IMR-90 (cell line): ENCODE data around the gene LAP3.

Source experiments
- CEBPB ChIP-seq: IDR thresholded peaks from 2 replicates; pipeline ENCODE4 v1.6.1; 2012; ENCODE audit warnings: low read depth, low read length, improper control_type of control experiment
- ELK1 ChIP-seq: fragments of 150-350 bp; IDR thresholded peaks from 2 replicates; pipeline ENCODE4 v1.6.1; 2016; ENCODE audit warnings: low read depth, mild to moderate bottlenecking, low read length, moderate library complexity, borderline replicate concordance
- MXI1 ChIP-seq: IDR thresholded peaks from 2 replicates; pipeline ENCODE4 v1.6.1; 2012; ENCODE audit warnings: low read depth, mild to moderate bottlenecking, low read length, moderate library complexity, borderline replicate concordance
- POLR2A ChIP-seq: IDR thresholded peaks from 2 replicates; pipeline ENCODE4 v1.6.1; 2012; ENCODE audit warnings: mild to moderate bottlenecking, low read depth, low read length
- RCOR1 ChIP-seq: IDR thresholded peaks from 2 replicates; pipeline ENCODE4 v1.6.1; 2012; ENCODE audit warnings: mild to moderate bottlenecking, low read length, improper control_type of control experiment; ENCODE audit not compliant: insufficient replicate concordance
- RFX5 ChIP-seq: IDR thresholded peaks from 2 replicates; pipeline ENCODE4 v1.8.0; 2012; ENCODE audit warnings: low read depth, mild to moderate bottlenecking, low read length, moderate library complexity
- SMC3 ChIP-seq: fragments of 150-350 bp; IDR thresholded peaks from 2 replicates; pipeline ENCODE4 v1.6.1; 2016; ENCODE audit warnings: low read depth, mild to moderate bottlenecking, antibody characterized with exemption, low read length, moderate library complexity
- TF ChIP-seq, protein P1 (sequence below): conservative IDR thresholded peaks from 2 replicates; pipeline ENCODE4 v1.5.1; 2012; ENCODE audit warnings: mild to moderate bottlenecking, low read depth, low read length, improper control_type of control experiment

- no peak for TF ChIP-seq POLR2A
- TF ChIP-seq, protein P1, sequence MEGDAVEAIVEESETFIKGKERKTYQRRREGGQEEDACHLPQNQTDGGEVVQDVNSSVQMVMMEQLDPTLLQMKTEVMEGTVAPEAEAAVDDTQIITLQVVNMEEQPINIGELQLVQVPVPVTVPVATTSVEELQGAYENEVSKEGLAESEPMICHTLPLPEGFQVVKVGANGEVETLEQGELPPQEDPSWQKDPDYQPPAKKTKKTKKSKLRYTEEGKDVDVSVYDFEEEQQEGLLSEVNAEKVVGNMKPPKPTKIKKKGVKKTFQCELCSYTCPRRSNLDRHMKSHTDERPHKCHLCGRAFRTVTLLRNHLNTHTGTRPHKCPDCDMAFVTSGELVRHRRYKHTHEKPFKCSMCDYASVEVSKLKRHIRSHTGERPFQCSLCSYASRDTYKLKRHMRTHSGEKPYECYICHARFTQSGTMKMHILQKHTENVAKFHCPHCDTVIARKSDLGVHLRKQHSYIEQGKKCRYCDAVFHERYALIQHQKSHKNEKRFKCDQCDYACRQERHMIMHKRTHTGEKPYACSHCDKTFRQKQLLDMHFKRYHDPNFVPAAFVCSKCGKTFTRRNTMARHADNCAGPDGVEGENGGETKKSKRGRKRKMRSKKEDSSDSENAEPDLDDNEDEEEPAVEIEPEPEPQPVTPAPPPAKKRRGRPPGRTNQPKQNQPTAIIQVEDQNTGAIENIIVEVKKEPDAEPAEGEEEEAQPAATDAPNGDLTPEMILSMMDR: no peak
- TF ChIP-seq SMC3: no peak
- no peak for TF ChIP-seq CEBPB
- no peak for TF ChIP-seq RCOR1
- TF ChIP-seq MXI1: no peak
- no peak for TF ChIP-seq RFX5
- TF ChIP-seq ELK1: no peak
Observed at GRCh38 chr4:17618926-17619325, 41.9 kb downstream of the LAP3 start.
